ENCODE data around the gene TSSK2.

- TF ChIP-seq CTCF (IDR thresholded peaks at IDR 0.05; ENCODE audit: low read length) (no peak), EZH2 (optimal IDR thresholded peaks at IDR 0.05; ENCODE audit: low read depth, low read length) (no peak)
Measured at GRCh38 chr22:19090586-19091127, 40.5 kb upstream of the TSSK2 start.
